Sigmoid colon (tissue), 4 donors: ENCODE measurements around the gene ERGIC1.

Source experiments
- POLR2AphosphoS5 ChIP-seq, 4 donors: sonication (generic); formaldehyde crosslinking; IDR thresholded peaks; one replicate each; pipeline ENCODE4 v1.6.1; 2017; ENCODE audit warnings: antibody characterized with exemption in 4 of 4
- TF ChIP-seq, protein P1 (sequence below), 4 experiments: fragments of 450-650 bp in 3 of 4; fragments of 200-600 bp in 1 of 4; IDR thresholded peaks; one replicate each; pipeline ENCODE4 v1.5.1; 2016 to 2019; ENCODE audit warnings: antibody characterized with exemption in 4 of 4, mild to moderate bottlenecking in 3 of 4, moderate library complexity in 2 of 4

- TF ChIP-seq, protein P1, sequence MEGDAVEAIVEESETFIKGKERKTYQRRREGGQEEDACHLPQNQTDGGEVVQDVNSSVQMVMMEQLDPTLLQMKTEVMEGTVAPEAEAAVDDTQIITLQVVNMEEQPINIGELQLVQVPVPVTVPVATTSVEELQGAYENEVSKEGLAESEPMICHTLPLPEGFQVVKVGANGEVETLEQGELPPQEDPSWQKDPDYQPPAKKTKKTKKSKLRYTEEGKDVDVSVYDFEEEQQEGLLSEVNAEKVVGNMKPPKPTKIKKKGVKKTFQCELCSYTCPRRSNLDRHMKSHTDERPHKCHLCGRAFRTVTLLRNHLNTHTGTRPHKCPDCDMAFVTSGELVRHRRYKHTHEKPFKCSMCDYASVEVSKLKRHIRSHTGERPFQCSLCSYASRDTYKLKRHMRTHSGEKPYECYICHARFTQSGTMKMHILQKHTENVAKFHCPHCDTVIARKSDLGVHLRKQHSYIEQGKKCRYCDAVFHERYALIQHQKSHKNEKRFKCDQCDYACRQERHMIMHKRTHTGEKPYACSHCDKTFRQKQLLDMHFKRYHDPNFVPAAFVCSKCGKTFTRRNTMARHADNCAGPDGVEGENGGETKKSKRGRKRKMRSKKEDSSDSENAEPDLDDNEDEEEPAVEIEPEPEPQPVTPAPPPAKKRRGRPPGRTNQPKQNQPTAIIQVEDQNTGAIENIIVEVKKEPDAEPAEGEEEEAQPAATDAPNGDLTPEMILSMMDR (IDR thresholded peaks at IDR 0.05), result no peak
- TF ChIP-seq POLR2AphosphoS5 (IDR thresholded peaks at IDR 0.05), result peak in 2 of 4 donors; percentile 12 to 48
These were observed 72.8 kb downstream of the ERGIC1 start for GRCh38 chr5:172906888-172907287.
